ENCODE measurements around the gene ATP6V0D1.

ATP6V0D1 gene

DNA sequence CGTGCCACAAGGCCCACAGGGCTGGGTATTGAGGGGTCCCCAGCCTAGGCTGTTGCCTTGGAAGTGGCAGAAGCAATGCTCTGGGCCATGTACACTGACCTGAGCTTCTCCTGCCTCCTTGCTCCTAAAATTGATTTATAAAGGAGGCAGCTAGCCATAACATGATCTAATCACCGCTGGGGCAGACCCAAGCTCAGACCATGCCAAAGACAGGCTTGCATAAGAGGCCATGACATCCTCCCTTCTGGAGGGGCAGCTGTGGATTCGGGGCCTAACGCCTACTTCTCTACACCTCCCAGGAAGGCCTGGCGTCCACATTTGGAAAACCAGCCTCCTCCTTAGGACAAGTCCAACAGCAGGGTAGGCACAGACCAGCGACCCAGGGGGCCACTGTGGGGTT lies 37.7 kb downstream of the ATP6V0D1 start:
- Histone ChIP-seq H3K27ac (ENCODE audit: low read depth, low read length, poor library complexity, severe bottlenecking) (no peak overlapping the region), H3K79me2 (ENCODE audit: insufficient read depth, low read length) (no peaks in the 10 kb centered on the region), H3K9me3 (ENCODE audit: low read length) (no peaks in the 10 kb centered on the region), H3K4me1 (ENCODE audit: insufficient read depth, low read length, severe bottlenecking) (no peaks in the 10 kb centered on the region), H4K20me1 (ENCODE audit: insufficient read depth, low read length) (no peaks in the 10 kb centered on the region), H3K4me3 (ENCODE audit: low read depth, low read length, poor library complexity, severe bottlenecking) (no peak overlapping the region), H3K9ac (ENCODE audit: low read length) (no peak overlapping the region), H2AFZ (ENCODE audit: low read length) (no peak overlapping the region), H3F3A (ENCODE audit: insufficient read depth, low read length) (no peaks in the 10 kb centered on the region), H3K36me3 (ENCODE audit: insufficient read depth, low read length) (peaks cover 39% of the 10 kb centered on the region), H3K27me3 (ENCODE audit: insufficient read depth, low read length) (no peaks in the 10 kb centered on the region), H3K4me2 (ENCODE audit: low read length) (no peak overlapping the region), H3K9me2 (ENCODE audit: low read depth, low read length) (no peaks in the 10 kb centered on the region)
- no peak for TF ChIP-seq EZH2 (IDR thresholded peaks at IDR 0.05; ENCODE audit: borderline replicate concordance, low read length)
- TF ChIP-seq, protein P1, sequence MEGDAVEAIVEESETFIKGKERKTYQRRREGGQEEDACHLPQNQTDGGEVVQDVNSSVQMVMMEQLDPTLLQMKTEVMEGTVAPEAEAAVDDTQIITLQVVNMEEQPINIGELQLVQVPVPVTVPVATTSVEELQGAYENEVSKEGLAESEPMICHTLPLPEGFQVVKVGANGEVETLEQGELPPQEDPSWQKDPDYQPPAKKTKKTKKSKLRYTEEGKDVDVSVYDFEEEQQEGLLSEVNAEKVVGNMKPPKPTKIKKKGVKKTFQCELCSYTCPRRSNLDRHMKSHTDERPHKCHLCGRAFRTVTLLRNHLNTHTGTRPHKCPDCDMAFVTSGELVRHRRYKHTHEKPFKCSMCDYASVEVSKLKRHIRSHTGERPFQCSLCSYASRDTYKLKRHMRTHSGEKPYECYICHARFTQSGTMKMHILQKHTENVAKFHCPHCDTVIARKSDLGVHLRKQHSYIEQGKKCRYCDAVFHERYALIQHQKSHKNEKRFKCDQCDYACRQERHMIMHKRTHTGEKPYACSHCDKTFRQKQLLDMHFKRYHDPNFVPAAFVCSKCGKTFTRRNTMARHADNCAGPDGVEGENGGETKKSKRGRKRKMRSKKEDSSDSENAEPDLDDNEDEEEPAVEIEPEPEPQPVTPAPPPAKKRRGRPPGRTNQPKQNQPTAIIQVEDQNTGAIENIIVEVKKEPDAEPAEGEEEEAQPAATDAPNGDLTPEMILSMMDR (IDR thresholded peaks at IDR 0.05; ENCODE audit: low read length) = no peak

DNA sequence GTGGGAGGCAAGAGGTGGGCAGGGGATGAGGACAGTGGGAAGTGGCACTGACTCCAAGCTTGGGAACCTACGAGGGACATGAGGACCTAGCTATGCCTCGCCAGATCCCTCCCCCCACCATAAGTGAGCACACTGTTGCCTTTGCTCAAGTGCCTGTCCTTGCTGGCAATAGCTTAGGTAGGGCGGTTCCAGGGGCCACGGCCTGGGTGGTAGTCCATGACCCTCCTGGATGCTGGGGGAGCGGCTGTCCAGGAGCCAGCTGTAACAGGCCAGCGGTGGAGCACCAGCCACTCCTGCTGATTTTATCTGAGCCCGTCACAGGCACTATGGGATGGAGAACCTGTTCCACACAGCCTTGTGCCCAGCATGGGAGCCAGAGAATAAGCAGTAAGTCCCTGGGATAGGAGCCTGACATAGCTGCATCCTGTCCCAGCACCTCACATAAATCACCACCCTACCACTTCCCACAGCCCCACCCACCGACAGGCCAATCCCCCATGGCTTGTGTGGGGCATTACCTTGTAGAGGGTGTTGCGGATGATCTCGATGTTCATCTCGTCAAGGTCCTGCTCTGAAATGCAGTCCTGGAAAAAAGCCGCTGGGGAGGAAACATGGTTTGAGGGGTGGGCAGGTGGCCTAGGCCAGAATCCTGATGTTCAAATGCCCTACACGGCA lies 38.2 kb downstream of the ATP6V0D1 start:
- no peaks in the 10 kb centered on the region for H3F3A ChIP-seq (ENCODE audit: insufficient read depth, low read length)
- no peaks in the 10 kb centered on the region for H3K9me2 ChIP-seq (ENCODE audit: low read depth, low read length)
- H3K27ac ChIP-seq (ENCODE audit: low read depth, low read length, poor library complexity, severe bottlenecking) = no peak overlapping the region
- no peak overlapping the region for H3K4me3 ChIP-seq (ENCODE audit: low read depth, low read length, poor library complexity, severe bottlenecking)
- TF ChIP-seq, protein P1 (IDR thresholded peaks at IDR 0.05; ENCODE audit: low read length) = no peak
- TF ChIP-seq EZH2 (IDR thresholded peaks at IDR 0.05; ENCODE audit: borderline replicate concordance, low read length) = no peak
- H3K27me3 ChIP-seq (ENCODE audit: insufficient read depth, low read length) = no peaks in the 10 kb centered on the region
- no peaks in the 10 kb centered on the region for H3K9me3 ChIP-seq (ENCODE audit: low read length)
- H4K20me1 ChIP-seq (ENCODE audit: insufficient read depth, low read length) = no peaks in the 10 kb centered on the region
- no peaks in the 10 kb centered on the region for H3K4me1 ChIP-seq (ENCODE audit: insufficient read depth, low read length, severe bottlenecking)
- H3K4me2 ChIP-seq (ENCODE audit: low read length) = no peak overlapping the region
- no peak overlapping the region for H2AFZ ChIP-seq (ENCODE audit: low read length)
- no peak overlapping the region for H3K9ac ChIP-seq (ENCODE audit: low read length)
- no peaks in the 10 kb centered on the region for H3K79me2 ChIP-seq (ENCODE audit: insufficient read depth, low read length)
- peaks cover 41% of the 10 kb centered on the region for H3K36me3 ChIP-seq (ENCODE audit: insufficient read depth, low read length)

DNA sequence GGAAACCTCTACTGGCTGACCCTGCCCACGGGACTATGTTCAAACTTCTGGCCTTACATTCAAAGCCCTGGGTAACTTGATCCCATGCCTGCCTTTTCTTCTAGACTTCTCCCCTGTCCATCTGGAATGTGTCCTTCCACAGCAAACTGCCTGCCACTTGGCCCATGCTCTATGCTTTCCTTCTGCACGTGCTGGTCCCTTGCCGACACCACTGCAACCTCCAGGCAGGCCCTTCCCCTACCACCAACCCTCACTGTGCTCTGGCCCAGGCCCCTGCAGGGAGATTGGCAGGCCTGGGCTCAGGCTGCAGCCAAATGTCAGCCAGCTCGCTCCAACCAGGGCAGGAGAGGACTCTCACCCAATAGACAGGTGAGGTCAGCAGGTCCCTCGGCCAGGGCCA lies 39.0 kb downstream of the ATP6V0D1 start:
- Histone ChIP-seq H2AFZ (ENCODE audit: low read length) (no peak overlapping the region), H3K9ac (ENCODE audit: low read length) (no peak overlapping the region)

More for the DNA sequence above, 39.0 kb downstream of the ATP6V0D1 start:
- Histone ChIP-seq H3K36me3 (ENCODE audit: insufficient read depth, low read length) (peaks cover 42% of the 10 kb centered on the region), H3K27ac (ENCODE audit: low read depth, low read length, poor library complexity, severe bottlenecking) (no peak overlapping the region), H4K20me1 (ENCODE audit: insufficient read depth, low read length) (no peaks in the 10 kb centered on the region), H3K4me2 (ENCODE audit: low read length) (no peak overlapping the region), H3F3A (ENCODE audit: insufficient read depth, low read length) (no peaks in the 10 kb centered on the region), H3K4me3 (ENCODE audit: low read depth, low read length, poor library complexity, severe bottlenecking) (no peak overlapping the region), H3K79me2 (ENCODE audit: insufficient read depth, low read length) (no peaks in the 10 kb centered on the region), H3K9me3 (ENCODE audit: low read length) (no peaks in the 10 kb centered on the region), H3K27me3 (ENCODE audit: insufficient read depth, low read length) (no peaks in the 10 kb centered on the region), H3K9me2 (ENCODE audit: low read depth, low read length) (no peaks in the 10 kb centered on the region), H3K4me1 (ENCODE audit: insufficient read depth, low read length, severe bottlenecking) (no peaks in the 10 kb centered on the region)
- TF ChIP-seq, protein P1 (IDR thresholded peaks at IDR 0.05; ENCODE audit: low read length) = no peak
- no peak for TF ChIP-seq EZH2 (IDR thresholded peaks at IDR 0.05; ENCODE audit: borderline replicate concordance, low read length)
